Activated effector memory CD4-positive, alpha-beta T cell treated with anti-CD3 and anti-CD28 coated beads, Interleukin-2, amount 50 U/mL, for 16 hours (primary cell): ENCODE data around the gene ZNF341.
A peak's percentile ranks its signal among the peaks of the same experiment; 100 is the strongest.

Experiments used
- DNase-seq: peaks from one replicate; pipeline ENCODE4 v3.0.0-alpha.2; 2020

The ZNF341 gene

GRCh38 chr20:33798444-33798843, 66.6 kb downstream of the ZNF341 start:
- DNase-seq = no peak

GRCh38 chr20:33803921-33804337, 72.1 kb downstream of the ZNF341 start:
- no peak for DNase-seq

DNA sequence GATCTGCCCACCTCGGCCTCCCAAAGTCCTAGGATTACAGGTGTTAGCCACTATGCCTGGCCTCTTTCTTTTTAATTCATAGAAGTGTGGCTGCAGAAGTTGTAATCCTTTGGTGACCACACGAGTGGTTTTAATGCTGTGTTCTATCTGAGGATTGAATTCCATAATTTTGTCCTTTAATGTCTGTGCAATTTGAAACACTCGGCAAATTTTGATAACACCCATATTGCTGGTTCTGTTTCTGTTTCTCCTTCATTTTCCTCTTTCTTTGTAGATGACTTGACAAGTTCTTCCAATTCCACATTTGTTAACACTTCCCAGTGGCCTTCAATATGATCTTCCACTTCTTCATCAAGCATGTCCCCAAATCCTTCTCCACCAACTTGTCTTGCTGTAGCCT, 76.6 kb downstream of the ZNF341 start:
- no peak for DNase-seq

GRCh38 chr20:33810259-33810658, 78.5 kb downstream of the ZNF341 start:
- no peak for DNase-seq

DNA sequence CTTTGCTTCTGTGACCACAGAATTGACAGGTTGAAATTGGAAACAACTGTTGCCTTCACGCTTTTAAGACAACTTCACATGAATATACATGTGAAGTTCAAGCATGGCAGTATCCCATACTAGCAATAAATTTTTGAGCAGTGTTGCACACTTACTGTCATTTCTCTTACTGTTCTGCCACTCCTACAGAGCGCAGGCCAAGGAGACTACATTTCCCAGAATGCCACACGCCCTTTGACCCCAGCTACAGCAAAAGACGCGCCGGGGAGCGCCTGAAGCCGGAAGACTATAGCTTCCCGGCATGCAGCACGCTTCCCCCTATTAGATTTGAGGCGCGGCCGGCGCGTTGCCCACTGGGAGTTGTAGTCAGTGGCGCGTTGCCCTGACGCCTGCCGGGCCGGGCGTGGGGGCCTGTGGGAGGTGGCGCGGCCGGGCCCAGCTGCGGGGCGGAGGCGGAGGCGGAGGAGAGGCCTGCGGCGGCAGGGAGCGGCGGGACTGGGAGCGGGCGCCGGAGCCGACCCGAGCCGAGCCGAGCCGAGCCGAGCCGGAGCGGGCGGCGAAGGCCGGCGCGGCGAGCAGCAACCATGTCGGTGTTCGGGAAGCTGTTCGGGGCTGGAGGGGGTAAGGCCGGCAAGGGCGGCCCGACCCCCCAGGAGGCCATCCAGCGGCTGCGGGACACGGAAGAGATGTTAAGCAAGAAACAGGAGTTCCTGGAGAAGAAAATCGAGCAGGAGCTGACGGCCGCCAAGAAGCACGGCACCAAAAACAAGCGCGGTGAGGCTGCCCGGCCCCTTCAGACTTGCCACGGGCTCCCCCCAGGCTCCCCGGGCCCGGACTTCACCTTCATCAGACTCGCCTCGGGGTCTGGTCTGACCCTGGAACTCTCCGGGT, 79.3 kb downstream of the ZNF341 start, which contains the start of gene CHMP4B:
CHMP4B (plus strand) TSS at position 464 of the 891 bp plus-strand sequence; CDS start at position 585, 121 bp downstream.
- DNase-seq = peak; percentile 100

GRCh38 chr20:33811776-33812151, 80.0 kb downstream of the ZNF341 start:
- peak; percentile 66 for DNase-seq

- DNase-seq = peak; percentile 79
These were observed 80.5 kb downstream of the ZNF341 start for GRCh38 chr20:33812152-33812849.

- no peak for DNase-seq
These were observed 81.2 kb downstream of the ZNF341 start for GRCh38 chr20:33812908-33813462.

GRCh38 chr20:33814238-33814712, 82.5 kb downstream of the ZNF341 start:
- DNase-seq = no peak

- DNase-seq = no peak
These were observed 83.9 kb downstream of the ZNF341 start for GRCh38 chr20:33815671-33816070.

DNA sequence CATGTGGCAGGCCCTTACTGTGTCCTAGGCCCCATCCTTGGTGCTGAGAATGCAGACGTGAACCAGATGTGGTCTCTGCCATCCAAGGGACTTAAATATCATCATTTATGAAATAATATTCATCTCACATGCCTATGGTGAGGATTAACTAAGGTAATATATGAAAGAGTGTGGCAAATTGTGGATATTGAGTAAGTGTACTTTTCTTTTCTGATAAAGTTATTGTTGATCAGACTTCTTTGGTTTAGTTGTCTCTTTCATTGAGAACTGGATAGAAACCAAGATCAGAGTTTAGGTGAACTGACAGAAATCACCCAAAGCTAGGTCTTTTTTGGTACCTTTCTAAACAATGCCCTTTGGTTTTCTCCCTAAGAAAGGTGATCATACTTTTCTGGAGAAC, 84.4 kb downstream of the ZNF341 start:
- no peak for DNase-seq

DNA sequence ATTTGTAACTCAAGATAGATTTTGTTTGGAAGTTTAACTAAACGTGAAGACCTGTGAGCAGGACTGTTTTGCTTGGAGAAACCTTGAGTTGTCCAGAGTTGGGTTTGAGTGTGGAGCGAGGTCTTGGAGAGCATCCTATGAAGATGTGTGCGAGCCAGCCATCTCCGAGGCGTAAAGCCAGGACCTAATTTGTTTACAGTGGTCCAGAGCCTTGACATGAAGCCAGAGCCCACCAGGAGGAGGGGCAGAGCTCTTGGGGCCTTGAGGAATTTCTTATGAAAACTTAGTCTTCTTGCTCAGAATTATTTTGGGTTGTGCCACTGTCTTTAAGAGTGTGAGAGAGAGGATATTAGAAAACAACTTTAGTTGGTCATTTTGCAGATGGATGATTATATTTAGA, 85.6 kb downstream of the ZNF341 start:
- no peak for DNase-seq

DNA sequence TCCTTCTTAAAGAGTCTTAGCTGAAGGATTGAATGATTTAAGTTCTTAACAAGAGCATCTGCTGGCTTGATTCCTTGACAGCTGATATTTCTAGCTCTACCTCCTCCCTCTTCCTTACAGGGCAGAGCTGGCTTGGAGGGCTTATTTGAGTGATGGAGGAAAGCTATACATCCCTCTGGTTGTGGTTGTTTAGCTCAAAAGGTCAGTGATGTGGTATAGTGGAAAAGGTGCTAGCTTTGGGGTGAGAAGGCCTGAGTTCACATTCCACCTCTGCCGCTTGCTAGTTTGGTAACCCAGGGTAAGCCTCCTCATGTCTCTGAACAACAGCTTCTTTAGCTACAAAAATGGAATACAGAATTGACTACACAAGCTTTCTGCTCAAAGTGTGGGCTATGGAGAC, 87.7 kb downstream of the ZNF341 start:
- DNase-seq = no peak

GRCh38 chr20:33820362-33820761, 88.6 kb downstream of the ZNF341 start:
- no peak for DNase-seq

DNA sequence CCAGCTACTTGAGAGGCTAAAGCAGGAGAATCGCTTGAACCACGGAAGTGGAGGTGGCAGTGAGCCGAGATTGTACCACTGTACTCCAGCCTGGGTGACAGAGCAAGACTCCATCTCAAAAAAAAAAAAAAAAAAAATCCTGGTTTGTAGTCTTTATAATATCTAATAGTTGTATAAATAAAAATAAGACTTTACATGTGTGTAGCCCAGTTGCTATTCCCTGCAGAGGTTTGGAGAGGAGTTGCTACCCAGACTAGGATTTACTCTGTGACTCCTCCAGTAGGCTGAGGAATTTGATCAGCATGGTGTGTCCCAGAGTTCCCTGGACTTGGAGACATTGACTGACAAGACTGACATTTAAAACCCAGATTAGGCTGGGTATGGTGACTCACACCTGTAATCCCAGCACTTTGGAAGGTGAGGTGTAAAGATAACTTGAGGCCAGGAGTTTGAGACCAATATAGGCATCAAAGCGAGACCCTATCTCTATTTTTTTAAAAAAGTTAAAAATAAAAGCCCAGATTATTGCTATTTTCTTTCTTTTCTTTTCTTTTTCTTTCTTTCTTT, 89.6 kb downstream of the ZNF341 start:
- no peak for DNase-seq

- no peak for DNase-seq
These were observed 90.6 kb downstream of the ZNF341 start for GRCh38 chr20:33822423-33822822.

DNA sequence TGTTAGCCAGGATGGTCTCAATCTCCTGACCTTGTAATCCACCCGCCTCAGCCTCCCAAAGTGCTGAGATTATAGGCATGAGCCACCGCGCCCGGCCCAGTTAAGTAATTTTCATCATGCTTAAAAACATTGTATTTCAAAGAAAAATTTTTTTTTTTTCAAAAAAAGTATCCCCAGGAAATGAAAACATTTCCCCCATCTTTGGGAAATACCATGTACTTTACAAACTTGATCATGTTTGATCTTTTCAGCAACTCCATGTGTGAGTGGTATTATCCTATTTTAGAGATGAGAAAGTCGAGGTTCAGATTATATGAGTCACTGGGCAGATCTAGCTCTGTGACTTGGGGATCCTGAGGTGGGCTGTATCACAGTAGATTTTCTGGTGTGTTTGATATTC, 91.2 kb downstream of the ZNF341 start:
- DNase-seq = no peak

DNA sequence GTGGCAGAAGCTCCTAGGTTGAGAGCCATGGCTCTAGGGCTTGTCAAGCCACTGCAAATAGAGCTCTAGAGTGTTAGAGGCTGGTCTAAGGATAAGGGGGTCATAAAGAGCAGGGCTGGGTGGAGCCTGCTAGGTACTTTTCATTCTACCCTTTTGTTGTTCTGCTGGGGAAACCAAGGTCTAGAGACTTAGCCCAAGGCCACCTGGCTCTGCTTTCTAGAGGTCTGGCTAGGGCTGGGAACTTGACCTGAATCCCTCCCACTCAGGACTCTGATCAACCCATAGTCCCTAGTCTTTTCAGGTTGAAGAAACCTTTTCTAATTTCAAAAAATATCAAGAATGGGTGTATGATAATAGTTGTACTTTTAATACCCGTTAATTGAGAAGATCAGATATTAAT, 93.1 kb downstream of the ZNF341 start:
- DNase-seq = no peak

- no peak for DNase-seq
These were observed 93.8 kb downstream of the ZNF341 start for GRCh38 chr20:33825340-33826269.

DNA sequence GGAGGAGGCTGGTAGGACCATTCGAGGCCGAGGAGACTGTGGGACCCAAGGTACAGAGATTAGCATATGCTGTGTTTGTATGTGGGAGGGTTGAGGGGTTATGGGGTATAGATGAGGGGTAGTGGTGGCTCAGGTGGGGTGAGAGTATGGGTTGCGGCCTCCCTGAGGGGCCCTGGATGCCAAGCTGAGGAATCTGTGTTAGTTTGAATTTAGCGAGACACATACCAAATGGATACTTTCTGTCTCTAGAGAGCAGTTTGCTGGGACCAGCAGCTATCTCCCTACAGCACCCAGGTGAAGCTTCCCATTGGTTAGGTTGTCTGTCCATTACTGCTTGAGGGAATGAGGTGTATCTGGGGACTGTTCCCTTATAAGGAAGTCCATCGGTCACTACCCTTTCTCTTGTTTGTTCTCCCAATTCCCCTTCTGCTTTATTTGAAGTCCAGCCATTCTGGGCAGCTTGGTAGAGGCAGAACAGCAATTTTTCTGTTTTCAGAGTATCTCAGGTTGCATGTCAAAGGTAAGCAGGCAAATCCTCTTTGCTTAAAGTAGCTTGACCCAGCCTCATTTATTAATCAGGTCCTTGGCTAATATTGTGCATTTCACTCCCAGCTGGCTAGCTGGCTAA, 94.6 kb downstream of the ZNF341 start:
- no peak for DNase-seq

DNA sequence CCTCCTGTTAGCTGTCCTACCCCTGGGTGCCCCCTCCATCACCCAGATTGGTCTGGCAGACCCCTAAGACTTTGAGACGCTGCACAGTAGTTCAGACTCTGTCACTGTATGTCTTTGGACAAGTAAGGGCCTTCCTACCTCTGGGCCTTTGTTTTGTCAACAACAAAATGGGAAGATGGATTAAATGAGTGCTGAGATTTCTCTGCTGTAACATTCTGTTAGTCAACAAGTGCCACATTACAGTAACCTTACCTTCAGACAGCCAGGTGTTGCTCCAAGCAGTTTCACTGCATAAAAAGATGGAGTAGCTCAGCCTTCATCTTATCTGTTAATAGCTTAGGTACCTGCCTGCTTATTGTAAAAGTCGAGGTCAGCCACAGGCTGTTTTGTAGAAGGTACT, 95.3 kb downstream of the ZNF341 start:
- no peak for DNase-seq
